Body of pancreas (tissue), 4 donors: ENCODE results near the gene XDH. TPM values are rescaled to one million over a fixed set of nuclear protein-coding genes. Genes with fewer than 3 reads are reported as not detected.

Source experiments
- ATAC-seq: fragments of 150-250 bp; one replicate; pipeline ENCODE4 v1.9.1; 2016
- DNase-seq, 4 donors: peaks; one replicate each; pipeline ENCODE4 v3.0.0-alpha.2; 2019
- H3K27ac ChIP-seq, 4 donors: fragments of 200-600 bp; sonication (generic); 1 replicate in 3 of 4; 2 replicates in 1 of 4; pipeline versions ENCODE4 v1.5.1 to v1.6.1; 2016 to 2019; ENCODE audit warnings: mild to moderate bottlenecking in 1 of 4, mixed read lengths in 1 of 4, moderate library complexity in 1 of 4
- H3K27me3 ChIP-seq, 2 donors: fragments of 200-600 bp; sonication (generic); one replicate each; pipeline ENCODE4 v1.6.0; 2016; ENCODE audit warnings: mild to moderate bottlenecking in 1 of 2
- H3K36me3 ChIP-seq, 2 donors: fragments of 200-600 bp; sonication (generic); replicated peaks in 1 of 2; 2 replicates each; pipeline ENCODE4 v1.5.1; 2016; ENCODE audit warnings: low read depth in 2 of 2; ENCODE audit not compliant: insufficient read depth in 1 of 2
- H3K4me1 ChIP-seq: fragments of 200-600 bp; sonication (generic); one replicate; pipeline ENCODE4 v1.6.0; 2016
- H3K4me3 ChIP-seq, 2 donors: fragments of 200-600 bp; sonication (generic); 1 replicate in 1 of 2; 2 replicates in 1 of 2; pipeline ENCODE4 v1.5.1; 2016 to 2019
- H3K9me3 ChIP-seq, 3 donors: fragments of 200-600 bp; sonication (generic); 1 replicate in 2 of 3; 2 replicates in 1 of 3; pipeline ENCODE4 v1.5.1; 2016
- POLR2A ChIP-seq, 3 donors: fragments of 450-650 bp; IDR thresholded peaks; one replicate each; pipeline ENCODE4 v1.6.1; 2016; ENCODE audit warnings: antibody characterized with exemption in 3 of 3, mild to moderate bottlenecking in 2 of 3
- WGBS, 2 donors: methylation state at CpG; one replicate each; pipeline ENCODE4 v1.1.5; 2017; 5-methylcytosine and 5-hydroxymethylcytosine counted together
- intact Hi-C: fragments of 100-400 bp; cut with DNase I; formaldehyde crosslinking; loops from one replicate; pipeline ENCODE4 v1.15.1; 2023
- total RNA-seq, 2 donors: library from RNA; depleted of rRNA; stranded (reverse); fragments of >200 nt; gene quantifications; one replicate each; pipeline ENCODE4 v1.1.0, GENCODE V29; 2016
- TF ChIP-seq, protein P1 (sequence below), 7 experiments: fragments of 450-650 bp in 4 of 7; fragments of 200-600 bp in 3 of 7; sonication (generic) in 3 of 7; IDR thresholded peaks; one replicate each; pipeline ENCODE4 v1.5.1; 2016 to 2019; ENCODE audit warnings: antibody characterized with exemption in 7 of 7

Gene XDH
- total RNA-seq, 2 donors from 2014 or later = 0.78 to 4.9 TPM

DNA sequence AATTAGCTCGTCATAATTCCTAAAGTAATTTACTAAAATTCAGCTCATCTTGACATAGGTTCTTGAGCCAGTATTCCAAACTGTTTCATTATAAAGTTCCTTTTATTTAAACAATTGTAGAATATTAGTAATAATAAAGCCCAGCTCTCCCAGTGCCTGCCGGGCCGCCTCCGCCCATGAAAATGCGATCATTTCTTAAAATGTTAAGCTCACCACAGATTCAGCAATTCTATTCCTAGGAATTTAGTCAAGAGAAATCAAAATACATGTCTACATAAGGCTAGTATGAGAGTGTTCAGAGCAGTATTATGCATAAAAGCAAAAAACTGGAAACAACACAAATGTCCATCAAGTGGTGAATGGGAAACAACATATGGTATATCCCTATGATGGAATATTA lies 52.0 kb downstream of the XDH start:
- intact Hi-C loops = no loop called here
- H3K4me3 ChIP-seq = no peak overlapping the region
- ATAC-seq (no peak), DNase-seq (no peak)
- no peaks in the 10 kb centered on the region for H3K27me3 ChIP-seq
- no peaks in the 10 kb centered on the region for H3K4me1 ChIP-seq
- no peaks in the 10 kb centered on the region for H3K36me3 ChIP-seq
- no peak overlapping the region for H3K27ac ChIP-seq
- 96 to 99% methylated on average over 5 of the region's 5 CpGs for WGBS, 2 donors
- H3K9me3 ChIP-seq = no peaks in the 10 kb centered on the region
- TF ChIP-seq, protein P1, sequence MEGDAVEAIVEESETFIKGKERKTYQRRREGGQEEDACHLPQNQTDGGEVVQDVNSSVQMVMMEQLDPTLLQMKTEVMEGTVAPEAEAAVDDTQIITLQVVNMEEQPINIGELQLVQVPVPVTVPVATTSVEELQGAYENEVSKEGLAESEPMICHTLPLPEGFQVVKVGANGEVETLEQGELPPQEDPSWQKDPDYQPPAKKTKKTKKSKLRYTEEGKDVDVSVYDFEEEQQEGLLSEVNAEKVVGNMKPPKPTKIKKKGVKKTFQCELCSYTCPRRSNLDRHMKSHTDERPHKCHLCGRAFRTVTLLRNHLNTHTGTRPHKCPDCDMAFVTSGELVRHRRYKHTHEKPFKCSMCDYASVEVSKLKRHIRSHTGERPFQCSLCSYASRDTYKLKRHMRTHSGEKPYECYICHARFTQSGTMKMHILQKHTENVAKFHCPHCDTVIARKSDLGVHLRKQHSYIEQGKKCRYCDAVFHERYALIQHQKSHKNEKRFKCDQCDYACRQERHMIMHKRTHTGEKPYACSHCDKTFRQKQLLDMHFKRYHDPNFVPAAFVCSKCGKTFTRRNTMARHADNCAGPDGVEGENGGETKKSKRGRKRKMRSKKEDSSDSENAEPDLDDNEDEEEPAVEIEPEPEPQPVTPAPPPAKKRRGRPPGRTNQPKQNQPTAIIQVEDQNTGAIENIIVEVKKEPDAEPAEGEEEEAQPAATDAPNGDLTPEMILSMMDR (IDR thresholded peaks at IDR 0.05) = no peak
- TF ChIP-seq POLR2A (IDR thresholded peaks at IDR 0.05) = no peak

DNA sequence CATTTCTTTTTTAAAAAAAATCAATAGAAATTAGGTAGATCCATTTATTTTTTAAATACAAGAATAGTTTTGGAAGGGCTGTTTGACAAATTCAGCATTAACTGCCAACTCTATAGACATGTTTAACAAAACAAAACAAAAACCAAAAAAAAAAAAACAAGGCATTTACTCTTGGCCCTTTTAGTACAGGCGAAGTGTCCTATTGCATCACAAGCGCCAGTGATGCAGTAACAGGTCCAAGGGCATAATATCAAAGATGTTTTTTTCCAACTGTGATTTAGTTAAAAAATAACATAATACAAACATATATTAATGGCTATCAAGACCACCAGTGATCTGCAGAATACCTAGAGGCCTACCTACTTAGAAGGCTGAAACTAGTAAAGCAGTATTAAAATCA lies 55.3 kb downstream of the XDH start:
- no peaks in the 10 kb centered on the region for H3K27me3 ChIP-seq
- no peak overlapping the region for H3K27ac ChIP-seq
- DNase-seq (no peak), ATAC-seq (no peak)
- H3K36me3 ChIP-seq = no peaks in the 10 kb centered on the region
- no peak overlapping the region for H3K4me3 ChIP-seq
- no peaks in the 10 kb centered on the region for H3K9me3 ChIP-seq
- no peaks in the 10 kb centered on the region for H3K4me1 ChIP-seq
- 91 to 93% methylated on average over 2 of the region's 2 CpGs for WGBS, 2 donors
- TF ChIP-seq, protein P1 (IDR thresholded peaks at IDR 0.05) = no peak
- intact Hi-C loops = no loop called here

DNA sequence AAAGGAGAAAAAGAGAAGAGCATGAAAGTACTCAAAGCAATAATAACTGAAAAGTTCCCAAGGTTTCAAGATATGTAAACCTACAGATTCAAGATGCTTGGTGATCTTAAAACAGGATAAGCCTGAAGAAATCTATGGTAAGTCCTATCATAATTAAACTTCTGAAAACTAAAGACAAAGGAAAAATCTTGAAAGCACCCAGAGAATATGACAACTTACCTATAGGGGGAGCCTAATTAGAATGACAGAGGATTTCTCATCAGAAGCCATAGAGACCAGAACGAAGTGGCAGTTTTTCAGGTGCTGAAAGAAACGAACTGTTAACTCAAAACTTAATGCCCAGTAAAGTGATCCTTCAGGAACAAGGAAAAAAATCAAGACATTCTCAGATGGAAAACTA lies 59.7 kb downstream of the XDH start:
- no peak overlapping the region for H3K4me3 ChIP-seq
- WGBS, 2 donors = 27 to 30% methylated on average over 2 of the region's 2 CpGs
- intact Hi-C loops = no loop called here

GRCh38 chr2:31353179-31353578 lies 61.4 kb downstream of the XDH start:
- intact Hi-C loops = no loop called here
- H3K27me3 ChIP-seq = no peaks in the 10 kb centered on the region
- H3K36me3 ChIP-seq = no peaks in the 10 kb centered on the region
- no peak overlapping the region for H3K4me3 ChIP-seq
- no peak overlapping the region for H3K27ac ChIP-seq
- 76 to 77% methylated on average over 2 of the region's 2 CpGs for WGBS, 2 donors
- no peak for DNase-seq
- TF ChIP-seq, protein P1 (IDR thresholded peaks at IDR 0.05) = no peak
- no peak for TF ChIP-seq POLR2A (IDR thresholded peaks at IDR 0.05)
- no peaks in the 10 kb centered on the region for H3K9me3 ChIP-seq
- ATAC-seq = no peak
- no peaks in the 10 kb centered on the region for H3K4me1 ChIP-seq

More for the DNA sequence above, 59.7 kb downstream of the XDH start:
- DNase-seq (no peak), ATAC-seq (no peak)
- H3K27me3 ChIP-seq = no peaks in the 10 kb centered on the region
- no peaks in the 10 kb centered on the region for H3K9me3 ChIP-seq
- no peak for TF ChIP-seq POLR2A (IDR thresholded peaks at IDR 0.05)
- TF ChIP-seq, protein P1 (IDR thresholded peaks at IDR 0.05) = no peak
- H3K36me3 ChIP-seq = no peaks in the 10 kb centered on the region
- H3K27ac ChIP-seq = no peak overlapping the region
- no peaks in the 10 kb centered on the region for H3K4me1 ChIP-seq

DNA sequence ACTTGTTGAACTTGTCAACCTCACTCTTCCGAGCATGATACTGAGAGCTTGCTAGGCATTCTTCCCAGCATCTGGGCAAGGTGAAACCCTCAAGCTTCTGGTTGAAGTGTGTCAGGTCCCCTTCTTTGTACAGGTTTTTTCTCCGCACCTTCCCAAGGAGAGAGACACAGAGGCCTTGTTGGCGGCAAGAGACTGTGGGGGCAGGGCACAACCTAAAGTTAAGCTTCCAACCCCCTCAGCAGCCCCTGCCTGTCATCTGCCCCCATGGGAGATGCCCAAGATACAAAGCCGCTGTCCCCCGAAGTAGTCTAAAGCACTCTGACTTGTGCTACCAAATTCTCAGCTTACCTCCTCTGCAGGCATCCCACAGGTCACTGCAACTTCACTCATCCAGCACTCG lies 64.9 kb downstream of the XDH start:
- intact Hi-C loops = no loop called here
- TF ChIP-seq POLR2A (IDR thresholded peaks at IDR 0.05) = no peak
- H3K36me3 ChIP-seq = no peaks in the 10 kb centered on the region
- DNase-seq (no peak), ATAC-seq (no peak)
- 79 to 86% methylated on average over 6 of the region's 6 CpGs for WGBS, 2 donors
- H3K27me3 ChIP-seq = no peaks in the 10 kb centered on the region
- H3K9me3 ChIP-seq = no peaks in the 10 kb centered on the region
- H3K27ac ChIP-seq = no peak overlapping the region
- H3K4me1 ChIP-seq = no peaks in the 10 kb centered on the region
- H3K4me3 ChIP-seq = no peak overlapping the region
